Ascending aorta (tissue), 2 donors: Measurements from ENCODE around the gene CRYGN. TPM values are rescaled to one million over a fixed set of nuclear protein-coding genes. Genes with fewer than 3 reads are reported as not detected.

Experiments used
- DNase-seq, 2 donors: peaks; one replicate each; pipeline ENCODE4 v3.0.0-alpha.2; 2019; ENCODE audit warnings: low spot score in 2 of 2
- H3K27ac ChIP-seq, 2 donors: fragments of 200-600 bp; sonication (generic); one replicate each; pipeline ENCODE4 v1.5.1; 2016 to 2017; ENCODE audit warnings: mild to moderate bottlenecking in 1 of 2
- H3K27me3 ChIP-seq: fragments of 200-600 bp; sonication (generic); one replicate; pipeline ENCODE4 v1.5.1; 2017
- H3K36me3 ChIP-seq, 2 donors: fragments of 200-600 bp; sonication (generic); one replicate each; pipeline ENCODE4 v1.5.1; 2016
- H3K4me1 ChIP-seq, 2 donors: fragments of 200-600 bp; sonication (generic); one replicate each; pipeline ENCODE4 v1.5.1; 2016 to 2017; ENCODE audit warnings: mild to moderate bottlenecking in 1 of 2
- H3K4me3 ChIP-seq, 2 donors: fragments of 200-600 bp; sonication (generic); one replicate each; pipeline ENCODE4 v1.5.1; 2016 to 2017; ENCODE audit warnings: mild to moderate bottlenecking in 1 of 2
- H3K9me3 ChIP-seq, 2 donors: fragments of 200-600 bp; sonication (generic); one replicate each; pipeline ENCODE4 v1.5.1; 2016
- intact Hi-C: fragments of 100-400 bp; cut with DNase I; formaldehyde crosslinking; loops from one replicate; pipeline ENCODE4 v1.15.1; 2023
- total RNA-seq: library from RNA; depleted of rRNA; stranded (reverse); fragments of >200 nt; gene quantifications from one replicate; pipeline ENCODE4 v1.1.0, GENCODE V29; 2016
- TF ChIP-seq, protein P1 (sequence below), 3 experiments: fragments of 200-600 bp in 2 of 3; fragments of 450-650 bp in 1 of 3; sonication (generic) in 2 of 3; IDR thresholded peaks; one replicate each; pipeline ENCODE4 v1.5.1; 2016 to 2019; ENCODE audit warnings: antibody characterized with exemption in 3 of 3, mild to moderate bottlenecking in 1 of 3, moderate library complexity in 1 of 3

Gene CRYGN
- total RNA-seq, 1 donor from 2014 or later = not detected

- no peaks in the 10 kb centered on the region for H3K27me3 ChIP-seq
- no peak for DNase-seq
- H3K4me1 ChIP-seq = peaks cover 0 to 2% of the 10 kb centered on the region in 2 donors
- H3K4me3 ChIP-seq = no peak overlapping the region
- TF ChIP-seq, protein P1, sequence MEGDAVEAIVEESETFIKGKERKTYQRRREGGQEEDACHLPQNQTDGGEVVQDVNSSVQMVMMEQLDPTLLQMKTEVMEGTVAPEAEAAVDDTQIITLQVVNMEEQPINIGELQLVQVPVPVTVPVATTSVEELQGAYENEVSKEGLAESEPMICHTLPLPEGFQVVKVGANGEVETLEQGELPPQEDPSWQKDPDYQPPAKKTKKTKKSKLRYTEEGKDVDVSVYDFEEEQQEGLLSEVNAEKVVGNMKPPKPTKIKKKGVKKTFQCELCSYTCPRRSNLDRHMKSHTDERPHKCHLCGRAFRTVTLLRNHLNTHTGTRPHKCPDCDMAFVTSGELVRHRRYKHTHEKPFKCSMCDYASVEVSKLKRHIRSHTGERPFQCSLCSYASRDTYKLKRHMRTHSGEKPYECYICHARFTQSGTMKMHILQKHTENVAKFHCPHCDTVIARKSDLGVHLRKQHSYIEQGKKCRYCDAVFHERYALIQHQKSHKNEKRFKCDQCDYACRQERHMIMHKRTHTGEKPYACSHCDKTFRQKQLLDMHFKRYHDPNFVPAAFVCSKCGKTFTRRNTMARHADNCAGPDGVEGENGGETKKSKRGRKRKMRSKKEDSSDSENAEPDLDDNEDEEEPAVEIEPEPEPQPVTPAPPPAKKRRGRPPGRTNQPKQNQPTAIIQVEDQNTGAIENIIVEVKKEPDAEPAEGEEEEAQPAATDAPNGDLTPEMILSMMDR (IDR thresholded peaks at IDR 0.05) = no peak
- H3K36me3 ChIP-seq = no peaks in the 10 kb centered on the region
- H3K9me3 ChIP-seq = no peaks in the 10 kb centered on the region
- intact Hi-C loops = loop anchor here (5.0 to 10.0 kb wide), 2 partner anchors 43 to 305 kb away; no protein-coding TSS in a partner anchor
- no peak overlapping the region for H3K27ac ChIP-seq
Observed at GRCh38 chr7:151449990-151450389, 10.0 kb upstream of the CRYGN start.

DNA sequence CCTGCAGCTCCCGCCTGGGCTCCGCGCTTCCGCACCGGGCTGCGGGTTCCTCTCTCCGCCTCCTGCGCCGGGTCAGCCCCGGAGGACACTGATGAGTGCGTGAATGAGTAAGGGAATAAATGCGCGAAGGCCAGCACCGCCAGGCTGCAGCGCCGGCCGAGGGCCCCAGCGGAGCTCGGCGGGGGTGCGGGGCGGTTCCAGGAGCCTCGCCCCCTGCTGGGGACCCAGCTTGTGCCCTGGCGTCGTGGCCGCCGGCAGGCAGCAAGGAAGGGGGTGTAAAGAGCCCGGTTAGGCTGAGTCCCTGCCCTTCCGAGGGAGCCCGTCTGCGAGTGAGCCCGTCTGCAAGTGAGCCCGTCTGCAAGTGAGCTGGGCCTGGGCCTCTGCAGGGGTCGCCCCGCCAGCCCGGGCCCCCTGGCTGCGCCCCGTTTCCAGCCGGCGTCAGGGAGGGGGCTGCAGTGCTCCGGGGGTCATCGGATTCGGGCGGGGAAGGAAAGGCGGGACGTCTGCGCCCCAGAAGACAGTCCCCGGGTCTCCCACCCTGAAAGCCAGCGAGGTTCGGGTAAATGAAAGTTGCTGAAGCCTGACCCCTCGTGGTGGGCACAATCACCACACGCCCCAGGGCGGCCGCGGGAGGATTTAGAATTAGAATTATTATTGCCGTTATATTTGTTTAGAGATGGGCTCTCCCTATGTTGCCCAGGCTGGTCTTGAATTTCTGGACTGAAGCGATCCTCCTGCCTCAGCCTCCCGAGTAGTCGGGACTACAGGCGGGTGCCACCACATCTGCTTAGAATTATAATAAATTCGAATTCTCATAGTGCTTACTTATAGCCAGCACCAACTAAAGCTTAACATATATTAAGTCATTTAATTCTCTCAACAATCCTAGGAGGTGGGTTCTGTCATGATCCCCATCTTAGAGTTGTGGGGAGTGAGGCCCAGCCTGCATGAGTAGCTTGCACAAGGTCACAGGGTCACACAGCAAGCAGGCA lies 8.6 kb upstream of the CRYGN start:
- Histone ChIP-seq H3K9me3 (no peaks in the 10 kb centered on the region), H3K4me1 (peaks cover 0 to 2% of the 10 kb centered on the region in 2 donors), H3K27ac (peak overlapping the region; percentile 30), H3K36me3 (no peaks in the 10 kb centered on the region), H3K27me3 (no peaks in the 10 kb centered on the region), H3K4me3 (peak overlapping the region; percentile 66 to 70)
- TF ChIP-seq, protein P1 (IDR thresholded peaks at IDR 0.05) = peak; percentile 76 to 84 (median 82)
- DNase-seq = peak in 1 of 2 donors; percentile 87
- intact Hi-C loops = loop anchor here (1.0 to 5.0 kb wide), 3 partner anchors 41 to 133 kb away; no protein-coding TSS in a partner anchor

GRCh38 chr7:151447901-151448260 lies 7.9 kb upstream of the CRYGN start:
- DNase-seq = no peak
- H3K27ac ChIP-seq = peak overlapping the region; percentile 30
- no peaks in the 10 kb centered on the region for H3K9me3 ChIP-seq
- H3K27me3 ChIP-seq = no peaks in the 10 kb centered on the region
- intact Hi-C loops = loop anchor here (1.0 to 5.0 kb wide), 3 partner anchors 41 to 133 kb away; no protein-coding TSS in a partner anchor
- peaks cover 0 to 2% of the 10 kb centered on the region in 2 donors for H3K4me1 ChIP-seq
- H3K36me3 ChIP-seq = no peaks in the 10 kb centered on the region
- TF ChIP-seq, protein P1 (IDR thresholded peaks at IDR 0.05) = no peak
- H3K4me3 ChIP-seq = peak overlapping the region; percentile 66 to 70

DNA sequence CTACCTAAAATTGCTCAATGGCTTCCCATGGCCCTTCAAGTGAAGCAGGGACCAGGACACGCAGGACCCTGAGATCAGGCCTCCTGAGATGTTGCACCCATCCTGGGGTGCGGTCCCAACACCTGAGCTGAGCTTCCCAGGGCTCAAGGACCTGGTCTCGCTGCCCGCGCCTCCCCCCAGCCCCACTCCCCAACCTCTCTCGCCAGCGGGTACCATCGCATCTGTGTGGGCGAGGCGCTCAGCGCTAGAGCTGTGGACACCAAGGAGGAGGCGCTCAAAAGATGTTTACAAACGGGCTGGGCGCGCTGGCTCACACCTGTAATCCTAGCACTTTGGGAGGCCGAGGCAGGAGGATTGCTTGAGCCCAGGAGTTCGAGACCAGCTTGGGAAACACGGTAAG lies 7.4 kb upstream of the CRYGN start:
- peak overlapping the region in 1 of 2 donors; percentile 66 for H3K4me3 ChIP-seq
- intact Hi-C loops = loop anchor here (5.0 kb wide), 1 partner anchor 40 kb away; no protein-coding TSS in a partner anchor
- H3K9me3 ChIP-seq = no peaks in the 10 kb centered on the region
- no peak for DNase-seq
- peaks cover 0 to 2% of the 10 kb centered on the region in 2 donors for H3K4me1 ChIP-seq
- TF ChIP-seq, protein P1 (IDR thresholded peaks at IDR 0.05) = no peak
- H3K36me3 ChIP-seq = no peaks in the 10 kb centered on the region
- H3K27ac ChIP-seq = no peak overlapping the region
- H3K27me3 ChIP-seq = no peaks in the 10 kb centered on the region

GRCh38 chr7:151446412-151446811 lies 6.5 kb upstream of the CRYGN start:
- TF ChIP-seq, protein P1 (IDR thresholded peaks at IDR 0.05) = no peak
- no peak for DNase-seq
- intact Hi-C loops = loop anchor here (5.0 kb wide), 1 partner anchor 39 kb away; no protein-coding TSS in a partner anchor
- no peaks in the 10 kb centered on the region for H3K9me3 ChIP-seq
- H3K4me1 ChIP-seq = peaks cover 0 to 10% of the 10 kb centered on the region in 2 donors
- H3K27me3 ChIP-seq = no peaks in the 10 kb centered on the region
- H3K27ac ChIP-seq = no peak overlapping the region
- no peaks in the 10 kb centered on the region for H3K36me3 ChIP-seq
- no peak overlapping the region for H3K4me3 ChIP-seq
